Measurements from ENCODE around the gene TMEM247. TPM values are rescaled to one million over a fixed set of nuclear protein-coding genes. Genes with fewer than 3 reads are reported as not detected.

TMEM247 gene
- total RNA-seq, 1 donor from 2014 or later: not detected

DNA sequence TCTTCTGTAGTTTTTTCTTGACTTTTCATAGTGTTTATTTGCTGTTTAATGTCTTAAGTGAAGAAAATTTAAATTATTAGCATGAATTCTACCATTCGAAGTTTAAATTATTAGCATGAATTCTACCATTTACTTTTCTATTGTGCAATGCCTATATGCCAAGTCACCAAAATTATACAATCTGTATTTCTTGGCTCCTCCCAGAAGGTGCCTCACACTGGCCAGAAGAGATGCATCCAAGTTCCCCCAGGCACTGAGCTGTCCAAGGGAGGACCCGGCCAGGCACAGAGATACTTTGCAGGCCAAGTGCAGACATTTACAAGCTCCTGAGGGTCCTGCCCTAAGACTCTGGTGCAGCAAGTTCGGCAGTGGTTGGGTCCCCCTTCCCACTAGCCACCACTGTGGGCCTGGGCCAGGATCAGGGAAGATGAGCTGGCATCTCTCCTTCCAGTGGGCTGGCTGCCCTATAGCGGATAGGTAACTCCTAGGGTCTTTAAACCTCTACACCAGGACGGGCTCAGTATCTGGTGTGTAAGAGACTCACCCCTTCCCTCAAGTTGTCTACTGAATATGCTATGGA lies 31.3 kb downstream of the TMEM247 start:
- Mint-ChIP-seq H3K4me3 (no peak overlapping the region), H3K36me3 (no peaks in the 10 kb centered on the region), H3K27ac (no peak overlapping the region), H3K9me3 (peaks cover 15% of the 10 kb centered on the region), H3K27me3 (peaks cover 7% of the 10 kb centered on the region), H3K4me1 (ENCODE audit: unreplicated experiment) (no peaks in the 10 kb centered on the region)
- TF ChIP-seq, protein P1, sequence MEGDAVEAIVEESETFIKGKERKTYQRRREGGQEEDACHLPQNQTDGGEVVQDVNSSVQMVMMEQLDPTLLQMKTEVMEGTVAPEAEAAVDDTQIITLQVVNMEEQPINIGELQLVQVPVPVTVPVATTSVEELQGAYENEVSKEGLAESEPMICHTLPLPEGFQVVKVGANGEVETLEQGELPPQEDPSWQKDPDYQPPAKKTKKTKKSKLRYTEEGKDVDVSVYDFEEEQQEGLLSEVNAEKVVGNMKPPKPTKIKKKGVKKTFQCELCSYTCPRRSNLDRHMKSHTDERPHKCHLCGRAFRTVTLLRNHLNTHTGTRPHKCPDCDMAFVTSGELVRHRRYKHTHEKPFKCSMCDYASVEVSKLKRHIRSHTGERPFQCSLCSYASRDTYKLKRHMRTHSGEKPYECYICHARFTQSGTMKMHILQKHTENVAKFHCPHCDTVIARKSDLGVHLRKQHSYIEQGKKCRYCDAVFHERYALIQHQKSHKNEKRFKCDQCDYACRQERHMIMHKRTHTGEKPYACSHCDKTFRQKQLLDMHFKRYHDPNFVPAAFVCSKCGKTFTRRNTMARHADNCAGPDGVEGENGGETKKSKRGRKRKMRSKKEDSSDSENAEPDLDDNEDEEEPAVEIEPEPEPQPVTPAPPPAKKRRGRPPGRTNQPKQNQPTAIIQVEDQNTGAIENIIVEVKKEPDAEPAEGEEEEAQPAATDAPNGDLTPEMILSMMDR (conservative IDR thresholded peaks at IDR 0.05): no peak
- DNase-seq (ENCODE audit: extremely low spot score, unreplicated experiment): no peak

DNA sequence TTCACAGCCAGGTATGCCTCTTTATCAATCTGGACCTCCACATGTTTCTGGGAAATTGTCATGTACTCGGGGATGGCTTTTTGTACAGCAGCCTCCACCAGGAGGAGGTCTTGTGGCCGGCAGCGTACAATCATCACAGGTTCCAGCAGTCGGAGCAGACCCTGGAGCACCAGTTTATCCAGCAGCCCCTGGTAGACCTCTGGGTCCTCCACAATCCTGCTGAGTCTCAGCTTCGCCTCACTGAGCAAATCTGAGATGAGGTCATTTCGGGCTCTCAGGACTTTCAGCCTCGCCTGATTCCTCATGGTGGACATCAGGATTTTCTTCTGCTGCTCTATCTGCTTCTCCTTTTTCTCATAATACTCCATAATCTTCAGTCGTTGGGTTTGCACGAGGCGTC lies 32.8 kb downstream of the TMEM247 start:
- H3K9me3 Mint-ChIP-seq: peaks cover 18% of the 10 kb centered on the region
- H3K4me3 Mint-ChIP-seq: no peak overlapping the region
- no peak for DNase-seq (ENCODE audit: extremely low spot score, unreplicated experiment)
- no peaks in the 10 kb centered on the region for H3K4me1 Mint-ChIP-seq (ENCODE audit: unreplicated experiment)
- TF ChIP-seq, protein P1 (conservative IDR thresholded peaks at IDR 0.05): no peak
- H3K27ac Mint-ChIP-seq: no peak overlapping the region
- H3K36me3 Mint-ChIP-seq: no peaks in the 10 kb centered on the region
- H3K27me3 Mint-ChIP-seq: peaks cover 7% of the 10 kb centered on the region

DNA sequence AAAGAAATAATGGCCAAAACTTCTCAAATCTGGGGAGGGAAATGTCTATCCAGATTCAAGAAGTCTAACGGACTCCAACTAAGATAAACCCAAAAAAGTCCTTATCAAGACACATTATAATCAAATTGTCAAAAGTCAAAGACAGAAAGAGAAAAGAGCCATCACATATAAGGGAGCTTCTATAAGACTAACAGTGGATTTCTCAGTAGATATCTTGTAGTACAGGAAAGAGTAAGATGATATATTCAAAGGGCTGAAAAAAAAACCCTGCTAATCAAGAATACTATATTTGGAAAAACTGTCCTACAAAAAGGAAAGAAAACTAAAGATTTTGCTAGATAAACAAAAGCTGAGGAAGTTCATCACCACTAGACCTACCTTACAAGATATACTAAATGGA lies 35.4 kb downstream of the TMEM247 start:
- Mint-ChIP-seq H3K9me3 (peaks cover 14% of the 10 kb centered on the region), H3K27me3 (no peaks in the 10 kb centered on the region)
- TF ChIP-seq, protein P1 (conservative IDR thresholded peaks at IDR 0.05): no peak

DNA sequence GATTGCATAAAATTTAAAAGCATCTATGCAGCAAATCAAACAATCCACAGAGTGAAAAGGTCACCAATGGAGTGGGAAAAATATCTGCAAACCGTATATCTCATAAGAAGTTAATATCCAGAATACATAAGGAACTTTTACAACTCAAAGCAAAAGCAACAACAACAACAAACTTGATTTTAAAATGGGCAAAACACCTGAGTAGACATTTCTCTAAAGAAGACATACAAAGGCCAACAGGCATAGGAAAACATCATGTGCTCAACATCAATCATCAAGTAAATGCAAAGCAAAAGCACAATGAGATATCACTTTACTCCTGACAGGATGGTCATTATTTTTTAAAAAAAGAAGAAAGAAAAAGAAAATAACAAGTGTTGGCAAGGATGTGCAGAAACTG lies 38.1 kb downstream of the TMEM247 start:
- no peak overlapping the region for H3K4me3 Mint-ChIP-seq
- no peaks in the 10 kb centered on the region for H3K36me3 Mint-ChIP-seq
- no peaks in the 10 kb centered on the region for H3K4me1 Mint-ChIP-seq (ENCODE audit: unreplicated experiment)
- TF ChIP-seq, protein P1 (conservative IDR thresholded peaks at IDR 0.05): no peak
- DNase-seq (ENCODE audit: extremely low spot score, unreplicated experiment): no peak
- H3K27ac Mint-ChIP-seq: no peak overlapping the region
- H3K27me3 Mint-ChIP-seq: no peaks in the 10 kb centered on the region
- peaks cover 14% of the 10 kb centered on the region for H3K9me3 Mint-ChIP-seq

More for the DNA sequence above, 35.4 kb downstream of the TMEM247 start:
- Mint-ChIP-seq H3K4me3 (no peak overlapping the region), H3K27ac (no peak overlapping the region), H3K36me3 (no peaks in the 10 kb centered on the region), H3K4me1 (ENCODE audit: unreplicated experiment) (no peaks in the 10 kb centered on the region)
- DNase-seq (ENCODE audit: extremely low spot score, unreplicated experiment): no peak

DNA sequence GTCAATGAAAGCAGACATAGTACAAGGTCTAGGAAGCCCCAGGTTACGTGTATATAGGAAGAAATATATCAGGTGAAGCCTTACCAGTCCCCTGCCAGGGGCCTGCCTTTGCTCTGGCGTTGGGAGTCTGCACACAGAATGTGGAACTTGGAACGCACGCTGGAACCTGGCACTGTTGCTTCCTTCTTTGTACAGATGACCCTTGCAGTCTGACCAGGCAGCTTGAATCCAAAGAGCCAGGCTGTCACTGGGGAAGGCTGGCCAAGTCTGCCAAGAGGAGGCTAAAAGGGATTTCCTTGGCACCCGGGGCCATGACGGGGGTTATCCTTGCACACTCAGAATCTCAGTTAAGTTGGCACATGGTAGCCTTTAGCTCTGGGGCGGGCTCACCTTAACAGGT lies 39.5 kb downstream of the TMEM247 start:
- peaks cover 14% of the 10 kb centered on the region for H3K9me3 Mint-ChIP-seq
- no peak for DNase-seq (ENCODE audit: extremely low spot score, unreplicated experiment)
- H3K4me3 Mint-ChIP-seq: no peak overlapping the region
- TF ChIP-seq, protein P1 (conservative IDR thresholded peaks at IDR 0.05): no peak
- H3K4me1 Mint-ChIP-seq (ENCODE audit: unreplicated experiment): no peaks in the 10 kb centered on the region
- no peaks in the 10 kb centered on the region for H3K36me3 Mint-ChIP-seq
- no peak overlapping the region for H3K27ac Mint-ChIP-seq
- no peaks in the 10 kb centered on the region for H3K27me3 Mint-ChIP-seq

DNA sequence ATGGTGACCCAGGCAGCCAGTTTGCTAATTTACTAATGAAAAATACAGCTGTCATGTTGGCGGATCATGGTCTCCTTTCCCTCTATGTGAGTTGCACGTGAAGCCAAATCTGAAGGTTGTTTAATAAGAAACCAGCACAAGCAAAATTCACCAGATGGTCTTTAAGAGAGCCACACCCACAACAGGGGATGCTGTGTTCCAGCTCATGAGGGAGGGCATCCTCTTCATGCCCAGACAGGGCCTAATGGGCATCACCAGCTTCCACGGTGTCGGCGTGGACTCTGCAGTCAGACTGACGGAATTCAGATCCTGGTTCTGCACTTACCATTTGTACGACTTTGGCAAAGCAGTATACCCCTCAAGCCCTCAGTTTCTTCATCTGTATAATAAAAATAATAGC lies 39.9 kb downstream of the TMEM247 start:
- TF ChIP-seq, protein P1 (conservative IDR thresholded peaks at IDR 0.05): no peak
- Mint-ChIP-seq H3K27ac (no peak overlapping the region), H3K9me3 (peaks cover 13% of the 10 kb centered on the region), H3K27me3 (no peaks in the 10 kb centered on the region), H3K36me3 (no peaks in the 10 kb centered on the region), H3K4me3 (no peak overlapping the region), H3K4me1 (ENCODE audit: unreplicated experiment) (no peaks in the 10 kb centered on the region)
- no peak for DNase-seq (ENCODE audit: extremely low spot score, unreplicated experiment)

Data from type B pancreatic cell (in vitro differentiated cells).